HG02884 (cell line): ENCODE data around the gene TBX20.
"Not testable (repeated sequence)": the region's sequence is repeated elsewhere in the genome, so short reads cannot be mapped to it uniquely, and the experiment has no call there.

ENCODE experiments used
- ATAC-seq: cut with Tn5 transposase; IDR thresholded peaks from one replicate; pipeline ENCODE4 v1.9.1; 2021; ENCODE audit warnings: mild to moderate bottlenecking, moderate library complexity; ENCODE audit not compliant: unreplicated experiment

TBX20 gene

DNA sequence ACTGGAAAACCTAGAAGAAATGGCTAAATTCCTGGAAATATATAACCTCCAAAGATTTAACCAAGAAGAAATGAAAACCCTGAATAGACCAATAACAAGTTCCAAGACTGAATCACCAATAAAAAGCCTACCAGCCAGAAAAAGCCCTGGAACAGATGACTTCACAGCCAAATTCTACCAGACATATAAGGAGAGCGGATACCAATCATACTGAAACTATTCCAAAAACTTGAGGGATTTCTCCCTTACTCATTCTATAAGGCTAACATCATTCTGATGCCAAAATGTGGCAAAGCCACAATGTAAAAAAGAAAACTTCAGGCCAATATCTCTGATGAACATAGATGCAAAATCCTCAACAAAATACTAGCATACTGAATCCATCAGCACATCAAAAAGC lies 86.7 kb downstream of the TBX20 start:
- ATAC-seq, result not testable (repeated sequence)

DNA sequence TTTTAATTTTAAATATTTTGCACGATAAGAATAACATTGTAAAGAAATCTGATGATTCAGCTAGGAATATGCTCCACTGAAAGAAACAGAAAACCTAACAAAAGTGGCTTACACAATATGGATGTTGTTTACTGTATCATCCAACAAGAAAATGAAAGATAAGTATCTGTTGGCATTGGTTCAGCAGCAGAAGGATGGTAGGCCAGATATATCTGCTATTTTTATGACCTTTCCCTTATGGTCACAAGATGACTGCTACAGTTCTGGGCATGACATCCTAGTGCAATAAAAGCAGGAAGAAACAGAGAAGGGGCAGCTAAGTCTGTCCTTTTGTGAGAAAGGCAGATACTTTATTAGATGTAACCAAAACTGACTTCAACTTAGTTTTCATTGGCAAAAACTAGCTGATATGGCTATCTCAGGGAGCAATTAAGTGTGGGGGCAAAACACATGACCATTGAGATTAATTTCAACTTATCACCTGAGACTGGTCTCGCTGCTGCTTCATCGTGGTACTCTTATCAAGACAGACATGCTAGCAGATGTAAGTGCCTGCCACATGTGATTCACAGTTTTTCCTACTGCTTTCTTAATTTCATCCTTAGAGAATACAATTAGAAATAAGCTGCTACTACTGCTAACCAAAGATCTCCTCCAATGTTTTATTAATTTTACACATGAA lies 92.7 kb downstream of the TBX20 start:
- ATAC-seq, result not testable (repeated sequence)
